HG02981 (cell line): ENCODE data around the gene MRGPRG.

Source experiments
- ATAC-seq: cut with Tn5 transposase; IDR thresholded peaks from one replicate; pipeline ENCODE4 v1.9.1; 2021; ENCODE audit warnings: mild to moderate bottlenecking, moderate library complexity; ENCODE audit not compliant: unreplicated experiment

The MRGPRG gene

GRCh38 chr11:3195251-3196160, 23.1 kb downstream of the MRGPRG start:
- ATAC-seq = no peak

DNA sequence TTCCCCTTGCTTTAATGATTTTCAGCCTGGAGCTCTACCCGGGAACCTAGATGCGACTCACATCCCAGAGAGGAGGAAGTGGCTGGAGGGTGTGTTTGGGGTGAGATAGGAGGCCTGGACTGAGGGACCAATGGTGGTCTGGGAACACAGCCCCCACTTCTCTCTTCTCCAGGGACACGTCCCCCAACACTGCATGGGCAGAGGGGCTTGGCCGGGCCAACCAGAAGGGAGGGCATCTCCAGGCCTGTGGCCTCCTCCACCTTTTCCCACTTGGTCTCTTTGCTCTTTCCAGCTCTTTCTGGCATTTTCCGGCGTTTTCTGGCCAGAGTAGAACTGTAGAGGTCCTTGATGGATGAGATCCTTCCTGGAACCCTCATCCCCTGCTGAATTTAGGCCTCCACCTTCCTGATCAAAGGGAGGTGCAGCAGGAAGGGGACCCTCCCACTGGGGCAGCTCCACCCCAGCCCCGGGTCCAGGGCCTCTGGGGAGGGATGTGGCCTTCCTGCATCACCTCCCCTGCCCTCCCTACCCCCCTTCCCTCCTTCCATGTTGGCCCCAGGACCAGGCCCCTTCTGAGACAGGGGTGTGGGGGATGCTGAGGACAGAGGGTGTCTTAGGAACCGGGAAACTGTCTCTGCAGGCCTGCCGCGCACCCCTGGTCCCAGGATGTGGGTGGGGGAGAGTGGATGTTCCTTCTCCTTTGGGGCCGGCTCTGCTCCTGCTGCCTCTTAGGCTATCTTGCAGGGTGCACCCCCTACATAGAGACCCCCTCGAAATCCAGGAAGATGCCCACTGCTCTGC, 24.4 kb downstream of the MRGPRG start:
- ATAC-seq = no peak

- ATAC-seq = no peak
These were observed 25.1 kb downstream of the MRGPRG start for GRCh38 chr11:3193373-3194015.

DNA sequence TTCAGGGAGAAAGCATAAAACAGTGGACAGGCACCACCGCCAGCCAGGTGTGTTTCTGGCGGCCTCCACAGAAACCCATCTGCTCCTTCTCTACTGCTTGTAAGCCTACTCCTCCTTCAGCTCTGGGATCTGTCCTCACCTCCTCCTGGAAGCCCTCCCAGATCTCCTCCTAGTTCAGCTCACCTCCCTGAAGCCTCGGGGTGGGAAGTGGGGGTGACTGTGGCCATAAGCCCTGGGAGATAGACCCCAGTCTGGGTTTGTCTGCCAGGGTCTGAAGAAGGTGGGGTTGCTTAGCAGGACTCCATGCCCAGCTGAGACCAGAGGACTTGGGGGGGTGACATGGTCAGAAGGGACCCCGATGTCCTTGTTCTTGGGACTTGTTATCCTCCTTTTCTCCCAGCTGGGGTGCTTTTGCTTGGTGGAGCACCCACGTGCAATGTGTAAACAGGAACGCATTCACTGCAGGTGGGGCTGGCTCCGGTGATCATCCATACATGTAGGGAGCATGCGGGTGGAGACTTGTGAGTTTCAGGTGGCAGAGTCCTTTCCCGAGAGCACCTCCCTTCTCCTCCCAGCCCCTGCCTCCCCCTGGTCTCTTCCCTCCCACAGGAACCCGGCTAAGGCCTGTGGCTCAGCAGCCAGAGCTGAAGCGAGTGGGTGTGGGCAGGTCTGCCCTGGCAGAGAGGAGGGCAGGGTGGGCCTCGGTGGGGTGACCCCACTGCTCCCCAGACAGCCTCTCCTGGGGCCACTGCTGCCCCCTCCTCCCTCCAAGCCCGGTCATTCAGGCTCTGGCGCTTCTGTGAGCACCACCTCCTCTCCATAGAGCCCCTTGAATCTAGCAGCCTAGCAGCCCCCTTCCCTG, 25.9 kb downstream of the MRGPRG start:
- ATAC-seq = no peak

DNA sequence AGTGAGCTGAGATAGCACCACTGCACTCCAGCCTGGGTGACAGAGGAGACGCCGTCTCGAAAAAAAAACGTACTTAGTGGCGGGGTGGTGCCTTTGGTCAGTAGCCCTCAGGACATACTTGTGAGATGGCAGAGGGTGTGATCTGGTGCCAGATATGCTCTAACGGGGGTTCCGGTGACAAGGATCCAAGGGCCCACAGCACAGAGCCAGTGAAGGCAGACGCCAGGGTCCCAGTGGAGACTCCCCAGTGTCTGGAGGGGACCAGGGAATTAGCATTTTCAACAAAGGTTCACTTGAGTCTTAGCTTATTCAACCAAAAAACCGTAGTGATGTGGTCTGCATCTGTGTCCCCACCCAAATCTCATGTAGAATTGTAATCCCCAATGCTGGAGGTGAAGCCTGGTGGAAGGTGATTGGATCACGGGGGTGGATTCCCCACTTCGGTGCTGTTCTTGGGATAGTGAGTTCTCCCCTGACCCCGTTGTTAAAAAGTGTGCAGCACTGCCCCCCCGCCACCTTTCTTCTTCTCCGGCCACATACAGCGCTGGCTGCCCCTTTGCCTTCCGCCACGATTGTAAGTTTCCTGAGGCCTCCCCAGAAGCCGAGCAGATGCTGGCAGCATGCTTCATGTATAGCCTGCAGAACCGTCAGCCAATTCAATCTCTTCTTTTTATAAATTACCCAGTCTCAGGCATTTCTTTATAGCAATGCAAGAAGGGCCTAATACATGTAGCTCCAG, 26.9 kb downstream of the MRGPRG start:
- no peak for ATAC-seq

DNA sequence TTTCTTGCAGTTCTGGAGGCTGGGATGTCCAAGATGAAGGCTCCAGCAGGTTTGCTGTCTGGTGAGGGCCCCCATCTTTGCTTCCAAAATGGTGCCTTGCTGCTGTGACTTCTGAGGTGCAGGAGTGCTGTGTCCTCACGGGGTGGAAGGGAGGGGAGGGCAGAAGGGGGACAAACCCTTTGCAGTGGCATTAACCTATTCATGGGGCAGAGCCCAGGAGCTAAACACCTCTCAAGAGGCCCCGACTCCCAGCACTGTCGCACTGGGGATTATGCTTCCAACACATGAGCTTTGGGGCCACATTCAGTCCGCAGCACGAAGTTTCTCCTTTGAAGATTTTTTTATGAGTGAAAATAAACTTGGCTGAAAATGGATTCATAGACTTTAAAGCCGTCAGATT, 28.0 kb downstream of the MRGPRG start:
- ATAC-seq = no peak

GRCh38 chr11:3189886-3190583, 28.6 kb downstream of the MRGPRG start:
- ATAC-seq = no peak

GRCh38 chr11:3189196-3189843, 29.3 kb downstream of the MRGPRG start:
- ATAC-seq = no peak

DNA sequence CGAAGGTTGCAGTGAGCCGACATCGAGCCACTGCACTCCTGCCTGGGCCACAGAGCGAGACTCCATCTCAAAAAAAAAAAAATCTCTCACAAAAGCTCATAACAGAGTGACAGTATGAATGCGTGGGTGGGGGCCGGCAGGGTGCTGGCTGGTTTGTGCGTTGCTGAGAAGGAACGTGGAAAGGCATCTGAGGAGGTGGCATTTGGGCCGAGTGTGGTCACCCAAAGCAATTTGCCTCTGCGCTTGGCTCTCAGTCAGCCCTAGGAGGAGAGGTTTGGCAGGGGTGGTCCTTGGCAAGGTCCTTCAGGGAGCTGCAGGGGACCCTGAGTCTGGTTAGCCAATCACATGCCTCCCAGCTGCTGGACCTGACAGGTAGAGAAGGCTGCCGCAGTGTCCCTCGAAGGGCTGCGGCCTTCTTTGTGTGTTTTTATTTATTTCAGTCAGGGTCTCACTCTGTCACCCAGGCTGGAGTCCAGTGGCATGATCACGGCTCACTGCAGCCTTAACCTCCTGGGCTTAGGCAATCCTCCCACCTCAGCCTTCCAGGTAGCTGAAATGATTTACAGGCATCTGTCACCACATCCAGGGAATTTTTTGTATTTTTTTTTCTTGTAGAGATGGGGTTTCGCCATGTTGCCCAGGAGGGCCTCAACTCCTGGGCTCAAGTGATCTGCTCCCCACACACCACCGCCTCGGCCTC, 30.0 kb downstream of the MRGPRG start:
- ATAC-seq = no peak

DNA sequence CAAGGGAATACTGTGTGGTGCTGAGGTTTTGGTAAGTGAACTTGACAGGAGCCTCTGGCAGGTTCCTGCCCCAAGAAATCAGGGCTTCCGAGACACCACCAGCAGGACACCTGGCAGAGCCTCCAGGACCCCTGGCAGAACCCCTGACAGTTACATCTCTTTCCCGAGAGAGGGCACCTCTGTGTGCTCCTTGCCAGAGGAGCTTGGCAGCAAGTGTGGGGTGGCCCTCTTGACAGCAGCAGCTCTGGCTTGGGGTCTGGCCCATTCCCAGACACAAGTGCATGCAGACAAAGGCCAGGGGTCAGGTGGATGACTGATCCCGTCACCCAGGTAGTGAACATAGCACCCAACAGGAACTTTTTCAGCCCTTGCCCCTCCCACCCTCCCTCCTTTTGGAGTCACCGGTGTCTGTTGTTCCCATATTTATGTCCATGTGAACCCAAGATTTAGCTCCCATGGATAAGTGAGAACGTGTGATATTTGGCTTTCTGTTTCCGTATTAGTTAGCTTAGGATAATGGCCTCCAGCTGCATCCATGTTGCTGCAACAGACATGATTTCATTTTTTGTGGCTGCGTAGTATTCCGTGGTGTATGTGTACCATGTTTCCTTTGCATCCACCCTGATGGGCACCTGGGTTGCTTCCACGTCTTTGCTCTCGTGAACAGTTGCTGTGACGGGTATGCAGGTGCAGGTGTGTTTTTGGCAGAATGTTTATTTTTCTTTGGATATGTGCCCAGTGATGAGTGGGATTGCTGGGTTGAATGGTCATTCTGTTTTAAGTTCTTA, 32.3 kb downstream of the MRGPRG start:
- ATAC-seq = no peak

GRCh38 chr11:3184732-3185347, 33.8 kb downstream of the MRGPRG start:
- no peak for ATAC-seq

- no peak for ATAC-seq
These were observed 35.1 kb downstream of the MRGPRG start for GRCh38 chr11:3183523-3183922.

DNA sequence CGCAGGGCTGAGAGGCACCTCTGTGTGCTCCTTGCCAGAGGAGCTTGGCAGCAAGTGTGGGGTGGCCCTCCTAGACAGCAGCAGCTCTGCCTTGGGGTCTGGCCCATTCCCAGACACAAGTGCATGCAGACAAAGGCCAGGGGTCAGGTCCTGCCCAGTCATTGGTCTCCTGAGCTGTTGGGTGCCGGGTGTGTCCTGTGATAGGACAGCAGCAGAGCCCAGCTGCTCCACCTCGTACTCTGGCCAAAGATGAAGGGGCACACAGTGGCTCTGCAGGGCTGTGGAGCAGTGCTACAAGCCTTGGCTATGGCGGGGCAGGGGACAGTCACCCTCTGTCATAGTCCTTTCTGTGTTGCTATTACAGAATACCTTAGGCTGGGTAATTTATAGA, 36.2 kb downstream of the MRGPRG start:
- ATAC-seq = no peak

GRCh38 chr11:3181725-3182461, 36.7 kb downstream of the MRGPRG start:
- no peak for ATAC-seq

DNA sequence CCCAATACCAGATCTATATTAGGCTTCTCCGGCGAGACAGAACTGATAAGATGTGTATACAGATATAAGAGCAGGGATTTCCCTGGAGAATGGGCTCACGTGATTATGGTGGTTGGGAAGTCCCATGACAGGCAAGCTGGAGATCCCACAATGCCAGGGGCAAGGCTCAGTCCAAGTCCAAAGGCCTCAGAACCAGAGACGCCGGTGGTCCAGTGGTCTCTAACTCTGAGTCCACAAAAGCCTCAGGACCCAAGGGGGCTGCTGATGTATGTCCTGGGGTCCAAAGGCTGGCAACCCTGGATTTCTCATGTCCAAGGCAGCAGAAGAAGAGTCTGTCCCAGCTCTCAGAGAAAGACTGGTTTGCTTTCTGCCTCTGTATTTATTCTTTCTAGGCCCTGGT, 37.7 kb downstream of the MRGPRG start:
- no peak for ATAC-seq

DNA sequence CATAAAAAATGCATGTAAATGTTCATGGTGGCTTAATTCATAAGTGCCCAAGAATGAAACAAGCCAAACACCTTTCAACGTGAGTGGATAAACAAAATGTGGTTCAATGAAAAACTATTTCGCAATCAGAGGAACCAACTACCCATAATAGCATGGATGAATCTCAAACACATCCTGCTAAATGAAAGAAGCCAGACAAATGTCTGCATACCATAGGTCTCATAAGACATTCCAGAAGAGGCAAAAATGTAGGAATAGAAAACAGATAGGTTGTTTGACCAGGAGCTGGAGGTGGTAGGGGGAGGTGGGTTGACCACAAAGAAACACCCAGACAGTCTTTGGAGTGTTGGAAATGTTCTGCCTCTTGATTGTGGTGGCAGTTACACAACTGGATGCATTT, 40.3 kb downstream of the MRGPRG start:
- no peak for ATAC-seq
